ENCODE measurements around the gene PTPN14.

Gene PTPN14

GRCh38 chr1:214563881-214564280, 12.5 kb upstream of the PTPN14 start:
- no peaks in the 10 kb centered on the region for H3K36me3 ChIP-seq (ENCODE audit: control insufficient read depth in 2 of 2, insufficient read depth in 1 of 2, low read length in 2 of 2)
- H3K4me3 ChIP-seq (ENCODE audit: low read depth, low read length), result no peak overlapping the region
- ChIA-PET CTCF (interaction anchor here (1.0 to 1.6 kb wide), 4 partner anchors 10 to 232 kb away, joined by 3 to 5 read pairs (median 4); no protein-coding TSS in a partner anchor), POLR2A (no interaction called here)
- TF ChIP-seq PRDM10 (tag by site-specific recombination; IDR thresholded peaks at IDR 0.05), result peak; percentile 63; the same call in 1 of the 2 replicates
- TF ChIP-seq, protein P1, sequence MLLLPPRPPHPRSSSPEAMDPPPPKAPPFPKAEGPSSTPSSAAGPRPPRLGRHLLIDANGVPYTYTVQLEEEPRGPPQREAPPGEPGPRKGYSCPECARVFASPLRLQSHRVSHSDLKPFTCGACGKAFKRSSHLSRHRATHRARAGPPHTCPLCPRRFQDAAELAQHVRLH (tag by site-specific recombination; IDR thresholded peaks at IDR 0.05), result no peak
- H3K27ac ChIP-seq (ENCODE audit: extremely low read depth, low read depth, low read length), result no peak overlapping the region
- H3K4me1 ChIP-seq (ENCODE audit: control insufficient read depth, insufficient read depth, low read length), result peaks cover 9% of the 10 kb centered on the region; the same call in 1 of the 2 replicates
- no peaks in the 10 kb centered on the region; the same call in 1 of the 2 replicates for H3K9me3 ChIP-seq (ENCODE audit: control insufficient read depth, insufficient read depth, low read depth, low read length)

GRCh38 chr1:214557952-214558735, 6.7 kb upstream of the PTPN14 start:
- H3K9me3 ChIP-seq (ENCODE audit: control insufficient read depth, insufficient read depth, low read depth, low read length), result no peaks in the 10 kb centered on the region; the same call in 1 of the 2 replicates
- no peak overlapping the region for H3K4me3 ChIP-seq (ENCODE audit: low read depth, low read length)
- ChIA-PET CTCF (no interaction called here), POLR2A (no interaction called here)
- TF ChIP-seq REPIN1 (tag by site-specific recombination; IDR thresholded peaks at IDR 0.05; ENCODE audit: low read depth) (no peak), ZNF610 (tag by site-specific recombination; IDR thresholded peaks at IDR 0.05; ENCODE audit: borderline replicate concordance) (no peak), ZNF2 (tag by site-specific recombination; IDR thresholded peaks at IDR 0.05) (no peak), PRDM10 (tag by site-specific recombination; IDR thresholded peaks at IDR 0.05) (peak; percentile 67), ZNF664 (tag by site-specific recombination; IDR thresholded peaks at IDR 0.05) (no peak), ZFHX2 (tag by site-specific recombination; conservative IDR thresholded peaks at IDR 0.05) (peak; percentile 46; the same call in 1 of the 2 replicates), ZNF623 (tag by site-specific recombination; IDR thresholded peaks at IDR 0.05) (no peak)
- TF ChIP-seq, protein P2, sequence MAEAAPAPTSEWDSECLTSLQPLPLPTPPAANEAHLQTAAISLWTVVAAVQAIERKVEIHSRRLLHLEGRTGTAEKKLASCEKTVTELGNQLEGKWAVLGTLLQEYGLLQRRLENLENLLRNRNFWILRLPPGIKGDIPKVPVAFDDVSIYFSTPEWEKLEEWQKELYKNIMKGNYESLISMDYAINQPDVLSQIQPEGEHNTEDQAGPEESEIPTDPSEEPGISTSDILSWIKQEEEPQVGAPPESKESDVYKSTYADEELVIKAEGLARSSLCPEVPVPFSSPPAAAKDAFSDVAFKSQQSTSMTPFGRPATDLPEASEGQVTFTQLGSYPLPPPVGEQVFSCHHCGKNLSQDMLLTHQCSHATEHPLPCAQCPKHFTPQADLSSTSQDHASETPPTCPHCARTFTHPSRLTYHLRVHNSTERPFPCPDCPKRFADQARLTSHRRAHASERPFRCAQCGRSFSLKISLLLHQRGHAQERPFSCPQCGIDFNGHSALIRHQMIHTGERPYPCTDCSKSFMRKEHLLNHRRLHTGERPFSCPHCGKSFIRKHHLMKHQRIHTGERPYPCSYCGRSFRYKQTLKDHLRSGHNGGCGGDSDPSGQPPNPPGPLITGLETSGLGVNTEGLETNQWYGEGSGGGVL (tag by site-specific recombination; IDR thresholded peaks at IDR 0.05), result peak; percentile 66; the same call in 1 of the 2 replicates
- H3K27ac ChIP-seq (ENCODE audit: extremely low read depth, low read depth, low read length), result no peak overlapping the region
- peaks cover 6% of the 10 kb centered on the region; the same call in 1 of the 2 replicates for H3K4me1 ChIP-seq (ENCODE audit: control insufficient read depth, insufficient read depth, low read length)
- no peaks in the 10 kb centered on the region for H3K36me3 ChIP-seq (ENCODE audit: control insufficient read depth in 2 of 2, insufficient read depth in 1 of 2, low read length in 2 of 2)

All from HEK293 (cell line).